Measurements from ENCODE around the gene SALL1.

The SALL1 gene

GRCh38 chr16:51107742-51108141 is 43.3 kb downstream of the SALL1 start:
- Histone ChIP-seq H3K4me3 (no peak overlapping the region), H3K36me3 (replicated peaks) (no peaks in the 10 kb centered on the region), H3K9me3 (no peaks in the 10 kb centered on the region), H3K27me3 (ENCODE audit: low read depth) (no peaks in the 10 kb centered on the region), H3K4me1 (no peaks in the 10 kb centered on the region; the same call in 1 of the 2 replicates)
- DNase-seq (ENCODE audit: low spot score in 2 of 2) = no peak
- in situ Hi-C loops (cut with MboI; ENCODE audit: low sequenced_read_pairs) = no loop called here

- H3K4me1 ChIP-seq = no peaks in the 10 kb centered on the region
- H3K4me3 ChIP-seq = no peak overlapping the region
- H3K27me3 ChIP-seq (ENCODE audit: low read depth) = no peaks in the 10 kb centered on the region
- H3K9me3 ChIP-seq = no peaks in the 10 kb centered on the region
- DNase-seq (ENCODE audit: low spot score in 2 of 2) = no peak
- in situ Hi-C loops (cut with MboI; ENCODE audit: low sequenced_read_pairs) = no loop called here
- no peaks in the 10 kb centered on the region for H3K36me3 ChIP-seq (replicated peaks)
These were observed 44.5 kb downstream of the SALL1 start for GRCh38 chr16:51106535-51106934.

GRCh38 chr16:51103590-51103989 is 47.5 kb downstream of the SALL1 start:
- H3K4me3 ChIP-seq = no peak overlapping the region
- H3K4me1 ChIP-seq = no peaks in the 10 kb centered on the region
- in situ Hi-C loops (cut with MboI; ENCODE audit: low sequenced_read_pairs) = no loop called here
- no peaks in the 10 kb centered on the region for H3K27me3 ChIP-seq (ENCODE audit: low read depth)
- DNase-seq (ENCODE audit: low spot score in 2 of 2) = no peak
- H3K9me3 ChIP-seq = no peaks in the 10 kb centered on the region
- no peaks in the 10 kb centered on the region for H3K36me3 ChIP-seq (replicated peaks)

GRCh38 chr16:51097729-51098128 is 53.3 kb downstream of the SALL1 start:
- H3K4me3 ChIP-seq = no peak overlapping the region
- DNase-seq (ENCODE audit: low spot score in 2 of 2) = no peak
- no peaks in the 10 kb centered on the region for H3K9me3 ChIP-seq
- H3K4me1 ChIP-seq = no peaks in the 10 kb centered on the region
- H3K27me3 ChIP-seq (ENCODE audit: low read depth) = no peaks in the 10 kb centered on the region
- in situ Hi-C loops (cut with MboI; ENCODE audit: low sequenced_read_pairs) = no loop called here
- no peaks in the 10 kb centered on the region for H3K36me3 ChIP-seq (replicated peaks)

- H3K4me3 ChIP-seq = no peak overlapping the region
- in situ Hi-C loops (cut with MboI; ENCODE audit: low sequenced_read_pairs) = no loop called here
- no peak for DNase-seq (ENCODE audit: low spot score in 2 of 2)
- H3K9me3 ChIP-seq = no peaks in the 10 kb centered on the region
- no peaks in the 10 kb centered on the region for H3K4me1 ChIP-seq
- no peaks in the 10 kb centered on the region for H3K27me3 ChIP-seq (ENCODE audit: low read depth)
- no peaks in the 10 kb centered on the region for H3K36me3 ChIP-seq (replicated peaks)
These were observed 55.0 kb downstream of the SALL1 start for GRCh38 chr16:51095890-51096626.

GRCh38 chr16:51095084-51095881 is 55.8 kb downstream of the SALL1 start:
- in situ Hi-C loops (cut with MboI; ENCODE audit: low sequenced_read_pairs) = no loop called here
- H3K4me1 ChIP-seq = no peaks in the 10 kb centered on the region
- no peaks in the 10 kb centered on the region for H3K9me3 ChIP-seq
- DNase-seq (ENCODE audit: low spot score in 2 of 2) = peak in 1 of 2 experiments; percentile 10
- no peak overlapping the region for H3K4me3 ChIP-seq
- no peaks in the 10 kb centered on the region for H3K27me3 ChIP-seq (ENCODE audit: low read depth)
- no peaks in the 10 kb centered on the region for H3K36me3 ChIP-seq (replicated peaks)

- H3K4me1 ChIP-seq = no peaks in the 10 kb centered on the region
- H3K9me3 ChIP-seq = no peaks in the 10 kb centered on the region
- H3K27me3 ChIP-seq (ENCODE audit: low read depth) = no peaks in the 10 kb centered on the region
- no peak for DNase-seq (ENCODE audit: low spot score in 2 of 2)
- no peaks in the 10 kb centered on the region for H3K36me3 ChIP-seq (replicated peaks)
- no peak overlapping the region for H3K4me3 ChIP-seq
- in situ Hi-C loops (cut with MboI; ENCODE audit: low sequenced_read_pairs) = no loop called here
These were observed 57.3 kb downstream of the SALL1 start for GRCh38 chr16:51093726-51094280.

Measured in HAP-1 (cell line).